DOHH2 (cell line): ENCODE results near the gene HOXC11.

Experiments
- EZH2phosphoT487 ChIP-seq: fragments of 200-600 bp; sonication (generic); IDR thresholded peaks from 2 replicates; pipeline ENCODE4 v1.6.1; 2017; ENCODE audit warnings: borderline replicate concordance, mild to moderate bottlenecking, antibody characterized with exemption, low read length, moderate library complexity, mixed read lengths
- TF ChIP-seq, protein P1 (sequence below): fragments of 200-600 bp; sonication (generic); IDR thresholded peaks from one replicate; pipeline ENCODE4 v1.5.1; 2014; ENCODE audit warnings: antibody characterized with exemption, mild to moderate bottlenecking, low read depth, low read length; ENCODE audit not compliant: poor library complexity, severe bottlenecking

DNA sequence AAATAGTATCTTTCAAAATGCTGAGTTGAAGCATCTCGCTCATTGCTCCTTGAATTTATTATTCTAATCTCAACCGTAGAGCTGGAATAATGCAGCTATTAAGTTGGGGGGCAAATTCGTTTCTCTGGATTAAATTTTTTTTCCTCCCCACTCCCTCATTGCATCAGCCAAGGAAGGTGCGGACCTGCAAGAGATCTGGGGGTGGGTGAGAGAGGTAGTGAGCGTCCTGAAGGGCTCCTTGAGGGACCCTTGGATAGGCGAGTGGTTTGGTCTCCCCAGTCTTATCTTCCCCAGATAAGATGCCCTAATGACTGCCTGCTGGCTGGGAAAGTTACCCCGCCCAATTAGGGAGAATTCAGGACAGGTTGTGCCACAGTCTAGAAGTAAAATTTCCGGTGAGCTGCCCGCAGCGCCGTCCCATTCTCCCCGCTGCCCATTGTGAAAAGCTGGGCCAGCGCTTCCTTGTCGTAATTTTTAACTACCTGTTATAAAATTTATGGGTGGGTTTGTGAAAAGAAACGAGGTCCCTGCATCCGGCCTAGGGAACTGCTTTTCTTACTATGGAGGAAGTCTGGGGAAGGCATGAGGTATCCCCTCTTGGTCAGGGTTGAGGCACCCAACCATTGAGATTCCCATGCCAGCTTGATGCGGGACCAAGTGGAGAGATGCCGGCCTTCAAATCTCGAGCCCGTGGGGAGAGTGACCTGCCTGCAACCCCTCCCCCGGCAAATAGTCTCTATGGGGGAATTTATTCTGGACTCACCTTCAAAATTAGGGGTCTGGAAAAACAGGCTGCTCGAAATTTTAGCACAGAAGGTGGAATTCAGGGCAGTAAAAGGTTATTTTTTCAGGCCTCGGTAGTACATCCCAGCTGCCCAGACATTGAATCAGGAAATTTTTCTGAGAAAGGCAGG is 42.3 kb downstream of the HOXC11 start:
- TF ChIP-seq, protein P1, sequence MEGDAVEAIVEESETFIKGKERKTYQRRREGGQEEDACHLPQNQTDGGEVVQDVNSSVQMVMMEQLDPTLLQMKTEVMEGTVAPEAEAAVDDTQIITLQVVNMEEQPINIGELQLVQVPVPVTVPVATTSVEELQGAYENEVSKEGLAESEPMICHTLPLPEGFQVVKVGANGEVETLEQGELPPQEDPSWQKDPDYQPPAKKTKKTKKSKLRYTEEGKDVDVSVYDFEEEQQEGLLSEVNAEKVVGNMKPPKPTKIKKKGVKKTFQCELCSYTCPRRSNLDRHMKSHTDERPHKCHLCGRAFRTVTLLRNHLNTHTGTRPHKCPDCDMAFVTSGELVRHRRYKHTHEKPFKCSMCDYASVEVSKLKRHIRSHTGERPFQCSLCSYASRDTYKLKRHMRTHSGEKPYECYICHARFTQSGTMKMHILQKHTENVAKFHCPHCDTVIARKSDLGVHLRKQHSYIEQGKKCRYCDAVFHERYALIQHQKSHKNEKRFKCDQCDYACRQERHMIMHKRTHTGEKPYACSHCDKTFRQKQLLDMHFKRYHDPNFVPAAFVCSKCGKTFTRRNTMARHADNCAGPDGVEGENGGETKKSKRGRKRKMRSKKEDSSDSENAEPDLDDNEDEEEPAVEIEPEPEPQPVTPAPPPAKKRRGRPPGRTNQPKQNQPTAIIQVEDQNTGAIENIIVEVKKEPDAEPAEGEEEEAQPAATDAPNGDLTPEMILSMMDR = no peak
- peak; percentile 41 for TF ChIP-seq EZH2phosphoT487
